Measurements from ENCODE around the gene ARL16.

Gene ARL16

DNA sequence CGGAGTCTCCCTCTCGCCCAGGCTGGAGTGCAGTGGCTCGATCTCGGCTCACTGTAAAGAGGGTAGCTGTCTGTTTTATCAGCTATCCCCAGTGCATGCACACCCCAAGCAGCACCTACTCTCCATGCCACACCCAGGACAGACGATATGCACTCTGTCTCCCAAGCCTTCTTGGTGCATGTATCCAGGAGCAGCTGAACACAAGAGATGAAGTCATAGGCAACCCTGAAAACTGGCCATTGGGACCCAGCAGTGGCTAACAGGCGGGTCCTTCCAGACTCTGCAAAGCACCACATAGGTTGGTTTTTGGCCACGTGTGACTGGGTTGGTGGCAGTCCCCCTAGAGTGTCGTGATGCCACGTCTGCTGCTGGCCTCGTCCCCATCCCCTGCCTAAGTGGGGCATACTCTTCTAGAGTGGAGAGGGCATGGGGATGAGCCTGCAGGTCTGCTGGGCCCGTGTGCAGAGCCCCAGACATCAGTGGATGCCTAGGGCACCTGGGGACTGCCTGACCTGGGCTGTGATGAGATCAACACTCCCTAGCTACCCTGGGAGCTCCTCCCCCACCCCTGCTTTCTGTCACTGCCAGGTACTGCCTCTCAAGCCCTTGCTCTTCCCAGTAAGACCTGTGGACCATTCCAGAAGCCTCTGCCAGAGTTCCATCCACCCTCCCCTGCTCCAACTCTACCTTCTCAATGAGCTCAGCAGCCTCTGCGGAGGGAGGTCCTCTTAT lies 36.6 kb downstream of the ARL16 start:
- no peak overlapping the region for H3K27ac ChIP-seq
- no peak for TF ChIP-seq ZFX (IDR thresholded peaks at IDR 0.05; ENCODE audit: borderline replicate concordance)
- no peak for TF ChIP-seq CTCF (IDR thresholded peaks at IDR 0.05)

- TF ChIP-seq ZFX (IDR thresholded peaks at IDR 0.05; ENCODE audit: borderline replicate concordance) (no peak), CTCF (IDR thresholded peaks at IDR 0.05) (no peak)
- no peak overlapping the region for H3K27ac ChIP-seq
These were observed 38.3 kb downstream of the ARL16 start for GRCh38 chr17:81644976-81645952.

DNA sequence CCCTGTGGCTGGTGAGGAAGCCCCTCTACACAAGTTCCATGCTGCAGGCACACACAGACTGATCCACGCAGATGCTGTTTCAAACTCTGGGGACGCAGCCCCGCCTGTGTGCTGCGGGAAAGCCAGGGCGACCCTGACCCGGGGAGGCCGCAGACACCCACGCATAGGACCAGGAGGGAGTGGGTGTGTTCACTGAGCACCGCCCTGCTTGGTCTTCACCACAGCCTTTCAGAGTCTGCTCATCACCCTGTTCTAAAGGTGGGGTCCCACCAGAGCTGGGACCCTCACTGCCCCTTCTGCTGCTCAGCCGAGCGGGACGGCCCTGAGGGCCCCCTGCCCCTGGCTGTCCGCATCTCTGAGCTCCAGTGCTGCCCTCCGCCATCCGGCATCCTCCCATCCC lies 39.1 kb downstream of the ARL16 start:
- TF ChIP-seq CTCF (IDR thresholded peaks at IDR 0.05) (no peak), ZFX (IDR thresholded peaks at IDR 0.05; ENCODE audit: borderline replicate concordance) (no peak)
- H3K27ac ChIP-seq: no peak overlapping the region

DNA sequence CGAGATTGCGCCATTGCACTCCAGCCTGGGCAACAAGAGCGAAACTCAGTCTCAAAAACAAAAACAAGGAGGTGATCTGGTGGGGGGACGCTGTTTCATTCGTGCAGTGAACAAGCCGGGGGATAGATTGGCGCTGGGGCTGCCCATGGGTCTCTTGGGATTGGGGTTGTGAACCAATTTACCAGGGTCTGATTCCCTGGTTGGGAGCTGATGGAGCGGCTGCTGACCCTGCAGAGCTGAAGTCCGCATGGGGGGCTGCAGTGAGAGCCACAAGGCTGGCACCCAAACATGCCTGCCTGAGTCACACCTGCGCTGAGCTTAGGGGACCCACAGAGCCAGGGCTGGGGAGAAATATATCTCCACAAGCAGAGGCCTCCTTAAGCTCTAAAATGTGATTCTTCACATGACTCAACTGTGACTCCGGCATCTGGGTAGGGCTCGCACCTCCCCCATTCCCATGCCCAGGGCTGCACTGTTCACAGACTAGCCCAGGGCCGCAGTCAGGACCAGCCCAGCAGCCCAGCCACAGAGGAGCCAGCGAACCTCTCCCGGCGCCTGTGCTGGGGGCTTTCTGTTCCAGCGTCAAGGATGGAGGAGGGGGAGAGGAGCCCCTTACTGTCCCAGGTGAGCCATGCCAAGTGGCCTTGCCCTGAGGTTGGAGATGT lies 41.6 kb downstream of the ARL16 start:
- TF ChIP-seq ZFX (IDR thresholded peaks at IDR 0.05; ENCODE audit: borderline replicate concordance): no peak
- no peak for TF ChIP-seq CTCF (IDR thresholded peaks at IDR 0.05)
- no peak overlapping the region for H3K27ac ChIP-seq

- TF ChIP-seq ZFX (IDR thresholded peaks at IDR 0.05; ENCODE audit: borderline replicate concordance): no peak
- no peak for TF ChIP-seq CTCF (IDR thresholded peaks at IDR 0.05)
- H3K27ac ChIP-seq: no peak overlapping the region
These were observed 43.6 kb downstream of the ARL16 start for GRCh38 chr17:81640011-81640410.

DNA sequence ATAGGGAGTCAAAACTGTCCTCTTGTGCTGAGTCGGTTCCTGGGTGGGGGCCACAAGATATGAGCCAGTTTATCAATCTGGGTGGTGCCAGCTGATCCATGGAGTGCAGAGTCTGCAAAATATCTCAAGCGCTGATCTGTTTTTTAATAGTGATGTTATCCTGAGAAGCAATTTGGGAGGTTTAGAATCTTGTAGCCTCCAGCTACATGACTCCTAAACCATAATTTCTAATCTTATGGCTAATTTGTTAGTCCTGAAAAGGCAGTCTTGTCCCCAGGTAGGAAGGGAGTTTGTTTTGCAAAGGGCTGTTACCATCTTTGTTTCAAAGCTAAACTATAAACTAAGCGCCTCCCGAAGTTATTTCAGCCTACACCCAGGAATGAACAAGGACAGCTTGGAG lies 44.9 kb downstream of the ARL16 start:
- H3K27ac ChIP-seq: no peak overlapping the region
- TF ChIP-seq CTCF (IDR thresholded peaks at IDR 0.05) (no peak), ZFX (IDR thresholded peaks at IDR 0.05; ENCODE audit: borderline replicate concordance) (no peak)

Measured in 22Rv1 (cell line).